Right forelimb (tissue), 1 donor: ENCODE results near the gene RHOB.

ENCODE experiments used
- DNase-seq: peaks from one replicate; pipeline ENCODE4 v3.0.0-alpha.2; 2018

Gene RHOB

GRCh38 chr2:20438334-20439192, 8.3 kb upstream of the RHOB start:
- DNase-seq, result peak; percentile 10

- DNase-seq, result peak; percentile 9
Measured at GRCh38 chr2:20439193-20439475, 7.7 kb upstream of the RHOB start.

- peak; percentile 18 for DNase-seq
Measured at GRCh38 chr2:20439503-20439902, 7.4 kb upstream of the RHOB start.

GRCh38 chr2:20440001-20440560, 6.8 kb upstream of the RHOB start:
- peak; percentile 30 for DNase-seq

- DNase-seq, result peak; percentile 63
Measured at GRCh38 chr2:20443276-20443920, 3.5 kb upstream of the RHOB start.

- peak; percentile 61 for DNase-seq
Measured at GRCh38 chr2:20444101-20444992, 2.5 kb upstream of the RHOB start.

GRCh38 chr2:20444993-20445910, 1.6 kb upstream of the RHOB start:
- DNase-seq, result peak; percentile 41

GRCh38 chr2:20446255-20446916, 488 bp upstream of the RHOB start:
- no peak for DNase-seq

GRCh38 chr2:20447437-20448245, 767 bp downstream of the RHOB start:
- peak; percentile 75 for DNase-seq

- peak; percentile 59 for DNase-seq
Measured at GRCh38 chr2:20448246-20448976, 1.5 kb downstream of the RHOB start.

- DNase-seq, result no peak
Measured at GRCh38 chr2:20448977-20449306, 2.1 kb downstream of the RHOB start.

GRCh38 chr2:20449501-20450200, 2.8 kb downstream of the RHOB start:
- DNase-seq, result peak; percentile 39

GRCh38 chr2:20450201-20450999, 3.5 kb downstream of the RHOB start:
- peak; percentile 84 for DNase-seq

- DNase-seq, result no peak
Measured at GRCh38 chr2:20451000-20451290, 4.1 kb downstream of the RHOB start.

- peak; percentile 44 for DNase-seq
Measured at GRCh38 chr2:20451341-20451740, 4.5 kb downstream of the RHOB start.

GRCh38 chr2:20451761-20452499, 5.1 kb downstream of the RHOB start:
- no peak for DNase-seq

GRCh38 chr2:20452551-20452950, 5.7 kb downstream of the RHOB start:
- DNase-seq, result no peak

GRCh38 chr2:20453087-20453486, 6.2 kb downstream of the RHOB start:
- DNase-seq, result no peak
